K562 (cell line): Measurements from ENCODE around the gene TTBK1. TPM values are rescaled to one million over a fixed set of nuclear protein-coding genes. Genes with fewer than 3 reads are reported as not detected.

ENCODE experiments used
- ATAC-seq: fragments of 200-7000 bp; cut with Tn5 transposase; 3 replicates; pipeline ENCODE4 v1.9.1; 2020; ENCODE audit warnings: moderate library complexity
- BruUV-seq: library from RNA; stranded (reverse); fragments of 400-500 nt; replicated peaks from 2 replicates; lab custom pipeline; 2021; lab: Mats Ljungman, UMichigan
- CTCF ChIA-PET: fragments of 300-600 bp; formaldehyde crosslinking; extraction: SDS; loops from one replicate; lab custom pipeline; 2021; ENCODE audit warnings: low intra/inter-chr PET ratio; lab: Yijun Ruan, JAX
- POLR2A ChIA-PET: fragments of 300-600, 350-650 bp; sonication (Branson Sonifier 250); formaldehyde crosslinking; extraction: SDS; loops from one replicate; lab custom pipeline; 2021; ENCODE audit warnings: antibody characterized with exemption, inconsistent platforms; lab: Yijun Ruan, JAX
- DNase-seq, 4 experiments: peaks; one replicate each; pipeline versions ENCODE4 v3.0.0 to v3.0.0-alpha.2; 2011 to 2018; ENCODE audit warnings: low spot score in 3 of 4, mixed read lengths in 3 of 4; ENCODE audit errors: extremely low read depth in 1 of 4
- FAIRE-seq: peaks from 2 replicates; lab custom pipeline; 2011; peaks lifted over from hg19 to GRCh38; lab: Jason Lieb, UNC
- H2AFZ ChIP-seq: 2 replicates; pipeline ENCODE4 v1.6.0; 2011; ENCODE audit warnings: low read depth, low read length, control low read depth, inconsistent platforms
- H3K27ac ChIP-seq: fragments of 200-600 bp; 3 replicates; pipeline ENCODE4 v1.8.0; 2011; ENCODE audit warnings: low read depth, mild to moderate bottlenecking, control low read depth, inconsistent platforms, low read length, moderate library complexity, mixed read lengths; ENCODE audit errors: extremely low read depth
- H3K27me3 ChIP-seq, 2 experiments: fragments of 300-600 bp in 1 of 2; 2 replicates in 1 of 2; 3 replicates in 1 of 2; pipeline versions ENCODE4 v1.6.0 to v1.8.0; 2011; ENCODE audit warnings: inconsistent platforms in 2 of 2, low read length in 2 of 2, mild to moderate bottlenecking in 1 of 2, mixed read lengths in 1 of 2, moderate library complexity in 1 of 2; ENCODE audit not compliant: control insufficient read depth in 2 of 2, insufficient read depth in 2 of 2
- H3K36me3 ChIP-seq: fragments of 300-600 bp; 3 replicates; pipeline ENCODE4 v1.8.0; 2011; ENCODE audit warnings: mild to moderate bottlenecking, low read length, inconsistent platforms; ENCODE audit not compliant: control insufficient read depth, insufficient read depth
- H3K4me1 ChIP-seq, 2 experiments: fragments of 200-600 bp in 1 of 2; replicated peaks in 1 of 2; 2 replicates in 1 of 2; 3 replicates in 1 of 2; pipeline versions ENCODE4 v1.5.1 to v1.8.0; 2011; ENCODE audit warnings: inconsistent platforms in 2 of 2, low read length in 2 of 2, mild to moderate bottlenecking in 1 of 2, mixed read lengths in 1 of 2, moderate library complexity in 1 of 2; ENCODE audit not compliant: control insufficient read depth in 2 of 2, insufficient read depth in 2 of 2
- H3K4me2 ChIP-seq: 2 replicates; pipeline ENCODE4 v1.6.1; 2011; ENCODE audit warnings: low read length, control low read depth, inconsistent platforms, mixed read lengths; ENCODE audit not compliant: insufficient read depth
- H3K4me3 ChIP-seq: fragments of 200-600 bp; sonication (generic), shearing (Covaris generic); 2 replicates; pipeline ENCODE4 v1.5.1; 2016; ENCODE audit warnings: control low read depth, inconsistent platforms
- H3K79me2 ChIP-seq: fragments of 200-600 bp; 3 replicates; pipeline ENCODE4 v1.8.0; 2011; ENCODE audit warnings: low read length, inconsistent platforms; ENCODE audit not compliant: control insufficient read depth, insufficient read depth
- H3K9ac ChIP-seq, 2 experiments: 2 replicates each; pipeline versions ENCODE4 v1.6.0 to v1.6.1; 2011; ENCODE audit warnings: low read depth in 2 of 2, low read length in 2 of 2, control low read depth in 1 of 2, inconsistent platforms in 1 of 2, mild to moderate bottlenecking in 1 of 2, mixed read lengths in 1 of 2; ENCODE audit not compliant: insufficient read depth in 1 of 2
- H3K9me1 ChIP-seq: one replicate; pipeline ENCODE4 v1.6.0; 2011; ENCODE audit warnings: inconsistent platforms, mild to moderate bottlenecking, low read length, moderate library complexity; ENCODE audit not compliant: control insufficient read depth, insufficient read depth
- H3K9me3 ChIP-seq: replicated peaks from 2 replicates; pipeline ENCODE4 v1.5.1; 2011; ENCODE audit warnings: low read depth, low read length, inconsistent platforms; ENCODE audit not compliant: control insufficient read depth, insufficient read depth
- H4K20me1 ChIP-seq: replicated peaks from 2 replicates; pipeline ENCODE4 v1.6.1; 2011; ENCODE audit warnings: low read length, inconsistent platforms, mixed read lengths; ENCODE audit not compliant: control insufficient read depth, insufficient read depth
- ARID1B ChIP-seq: fragments of 450-650 bp; IDR thresholded peaks from 2 replicates; pipeline ENCODE4 v1.6.1; 2016; ENCODE audit warnings: antibody characterized with exemption, mild to moderate bottlenecking, inconsistent platforms
- CBFA2T2 ChIP-seq: fragments of 450-650 bp; conservative IDR thresholded peaks from 2 replicates; pipeline ENCODE4 v1.6.1; 2017; ENCODE audit warnings: mild to moderate bottlenecking
- CBFB ChIP-seq: sonication (generic); formaldehyde crosslinking; IDR thresholded peaks from 2 replicates; pipeline ENCODE4 v1.4.0; 2020; ENCODE audit warnings: mild to moderate bottlenecking, missing genetic modification reagents
- CSDE1 ChIP-seq, 2 experiments: fragments of 450-650 bp; IDR thresholded peaks; 2 replicates each; pipeline ENCODE4 v1.6.1; 2016; ENCODE audit warnings: mild to moderate bottlenecking in 1 of 2
- FOXJ3 ChIP-seq: sonication (generic); formaldehyde crosslinking; IDR thresholded peaks from 2 replicates; pipeline ENCODE4 v1.4.0; 2020; ENCODE audit warnings: mild to moderate bottlenecking, missing genetic modification reagents
- FOXK2 ChIP-seq, 2 experiments: fragments of 450-650 bp; IDR thresholded peaks in 1 of 2; conservative IDR thresholded peaks in 1 of 2; 2 replicates each; pipeline ENCODE4 v1.6.1; 2016; ENCODE audit warnings: low read depth in 2 of 2, mild to moderate bottlenecking in 1 of 2
- ILF3 ChIP-seq: fragments of 450-650 bp; IDR thresholded peaks from 2 replicates; pipeline ENCODE4 v1.6.1; 2018; ENCODE audit warnings: antibody characterized with exemption, mild to moderate bottlenecking, moderate library complexity, borderline replicate concordance
- KAT7 ChIP-seq: sonication (generic); formaldehyde crosslinking; IDR thresholded peaks from 2 replicates; pipeline ENCODE4 v1.8.0; 2022; ENCODE audit warnings: missing genetic modification reagents, mild to moderate bottlenecking, borderline replicate concordance
- KAT8 ChIP-seq: fragments of 450-650 bp; IDR thresholded peaks from 2 replicates; pipeline ENCODE4 v1.6.1; 2016; ENCODE audit warnings: low read depth, mild to moderate bottlenecking
- LEF1 ChIP-seq: fragments of 450-650 bp; IDR thresholded peaks from 2 replicates; pipeline ENCODE4 v1.6.1; 2016; ENCODE audit warnings: mild to moderate bottlenecking
- MAFK ChIP-seq: IDR thresholded peaks from 2 replicates; pipeline ENCODE4 v1.6.1; 2011; ENCODE audit warnings: low read length, improper control_type of control experiment
- NFATC3 ChIP-seq: fragments of 450-650 bp; IDR thresholded peaks from 2 replicates; pipeline ENCODE4 v1.6.1; 2017; ENCODE audit warnings: mild to moderate bottlenecking
- NRF1 ChIP-seq, 2 experiments: fragments of 450-650 bp; IDR thresholded peaks in 1 of 2; conservative IDR thresholded peaks in 1 of 2; 2 replicates each; pipeline ENCODE4 v1.6.1; 2014; ENCODE audit warnings: mild to moderate bottlenecking in 2 of 2
- POLR2A ChIP-seq: fragments of 450-650 bp; conservative IDR thresholded peaks from 2 replicates; pipeline ENCODE4 v1.6.1; 2016
- PURB ChIP-seq: sonication (generic); formaldehyde crosslinking; IDR thresholded peaks from 2 replicates; pipeline ENCODE4 v1.9.0; 2021; ENCODE audit warnings: low read depth, mild to moderate bottlenecking, missing genetic modification reagents
- RFX7 ChIP-seq: fragments of 250-450 bp; sonication (Bioruptor Pico); IDR thresholded peaks from 2 replicates; pipeline ENCODE4 v1.5.1; 2021; ENCODE audit warnings: mild to moderate bottlenecking
- SAFB ChIP-seq: fragments of 200-400 bp; formaldehyde crosslinking; IDR thresholded peaks from 2 replicates; pipeline ENCODE4 v1.6.1; 2017; ENCODE audit warnings: low read depth, low read length, borderline replicate concordance
- TAL1 ChIP-seq: fragments of 450-650 bp; IDR thresholded peaks from 2 replicates; pipeline ENCODE4 v1.6.1; 2016; ENCODE audit warnings: mild to moderate bottlenecking
- TGIF2 ChIP-seq: sonication (generic); formaldehyde crosslinking; IDR thresholded peaks from 2 replicates; pipeline ENCODE4 v1.8.1; 2022; ENCODE audit warnings: mild to moderate bottlenecking, missing genetic modification reagents, moderate library complexity
- WHSC1 ChIP-seq: IDR thresholded peaks from one replicate; pipeline ENCODE4 v1.6.1; 2012; ENCODE audit warnings: low read length, control low read depth, inconsistent platforms
- WGBS: fragments of 100-300 bp; shearing (Covaris generic); methylation state at CpG from one replicate; pipeline ENCODE4 v1.1.6; 2016; ENCODE audit warnings: low coverage, mixed read lengths; ENCODE audit not compliant: insufficient coverage; ENCODE audit errors: missing lambda C conversion rate; 5-methylcytosine and 5-hydroxymethylcytosine counted together
- in situ Hi-C: fragments of 300-500 bp; cut with MboI; formaldehyde crosslinking; loops from 4 replicates; pipeline ENCODE4 v1.15.0; 2018; ENCODE audit warnings: inconsistent platforms, mixed read lengths
- intact Hi-C: fragments of 100-400 bp; cut with micrococcal nuclease; formaldehyde crosslinking; loops from 2 replicates; pipeline ENCODE4 v1.14.2; 2022
- polyA plus RNA-seq, 8 experiments: library from polyadenylated mRNA; depleted of rRNA in 4 of 8; stranded (reverse) in 5 of 8; unstranded in 3 of 8; fragments of >200 nt; fragmentation: Nextera tagmentation in 2 of 8; fragmentation: Illumina TruSeq in 1 of 8; extraction: Ambion mirVana in 2 of 8; extraction: Trizol in 1 of 8; gene quantifications; 2 replicates each; pipeline versions ENCODE4 v1.2.1 to v1.2.3, GENCODE V29; 2011 to 2014; ENCODE audit warnings: inconsistent platforms in 1 of 8, missing spikeins in 1 of 8
- total RNA-seq, 7 experiments: library from RNA; depleted of rRNA in 6 of 7; stranded (reverse); fragments of >200 nt in 6 of 7; fragmentation: Illumina TruSeq in 2 of 7; extraction: Trizol in 2 of 7; gene quantifications; 2 replicates each; pipeline versions ENCODE4 v1.2.1 to v1.2.3, GENCODE V29; 2011 to 2021; ENCODE audit warnings: low replicate concordance in 1 of 7
- TF ChIP-seq, protein P1 (sequence below): sonication (generic); formaldehyde crosslinking; IDR thresholded peaks from 2 replicates; pipeline ENCODE4 v1.8.0; 2022; ENCODE audit warnings: mild to moderate bottlenecking, missing genetic modification reagents
- TF ChIP-seq, protein P2 (sequence below): fragments of 200-800 bp; sonication (Bioruptor generic); IDR thresholded peaks from 2 replicates; pipeline ENCODE4 v1.6.1; 2017; ENCODE audit warnings: missing genetic modification characterization, missing compliant biosample characterization

TTBK1 gene
- total and polyA plus RNA-seq, 9 of the 15 experiments (the other 6 are each of a cell fraction or from before 2014, with no cell fraction given), result not detected

DNA sequence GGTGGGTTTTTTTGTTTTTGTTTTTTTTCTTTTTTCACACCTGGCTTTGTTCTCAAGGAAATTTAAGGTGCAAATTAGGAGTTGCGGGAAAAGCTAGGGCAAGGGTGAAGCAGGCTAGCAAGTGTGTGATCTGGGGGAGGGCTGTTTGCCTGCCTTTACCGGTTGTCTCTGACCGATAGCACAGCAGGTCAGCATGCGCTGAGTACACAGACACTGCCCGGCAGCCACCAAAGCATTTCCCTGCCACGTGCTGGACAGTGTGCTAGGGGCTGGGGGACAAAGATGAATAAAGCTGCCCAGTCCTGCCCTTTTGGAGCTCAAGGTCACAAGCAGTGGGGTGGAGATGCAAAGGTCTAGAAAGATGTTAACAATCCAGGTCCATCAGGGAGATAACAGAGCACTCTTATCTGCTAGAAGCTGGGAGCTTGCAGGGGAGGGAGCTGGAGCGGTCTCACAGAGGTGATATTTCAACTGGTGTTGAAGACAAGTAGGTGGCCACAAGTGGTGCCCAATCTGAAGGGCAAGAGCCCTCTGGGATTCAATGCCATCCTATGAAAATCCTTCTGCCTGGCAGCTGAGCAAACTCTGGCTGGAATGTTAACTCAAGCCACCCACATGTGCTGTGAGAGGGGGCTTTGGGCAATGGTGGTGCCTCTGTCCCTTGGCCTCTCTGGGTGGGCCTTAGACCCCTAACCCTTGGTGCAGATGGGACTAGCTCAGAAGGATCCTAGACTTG lies 24.5 kb downstream of the TTBK1 start:
- BruUV-seq, result no TSS peak
- Histone ChIP-seq H2AFZ (peak overlapping the region; percentile 73), H3K9me3 (no peaks in the 10 kb centered on the region), H3K79me2 (no peaks in the 10 kb centered on the region), H3K36me3 (no peaks in the 10 kb centered on the region), H3K4me3 (no peak overlapping the region), H3K27ac (no peak overlapping the region), H3K9ac (peak overlapping the region; percentile 12 to 61; a peak in 3 of 4 replicates), H3K4me2 (peak overlapping the region; percentile 52), H3K27me3 (peaks cover 0 to 12% of the 10 kb centered on the region in 2 experiments; a peak in 3 of 5 replicates), H4K20me1 (peaks cover 10% of the 10 kb centered on the region; the same call in 1 of the 2 replicates), H3K4me1 (peaks cover 28 to 40% of the 10 kb centered on the region in 2 experiments), H3K9me1 (no peaks in the 10 kb centered on the region)
- CTCF ChIA-PET, result no interaction called here
- peak; percentile 74 for ATAC-seq
- 0% methylated on average over 7 of the region's 7 CpGs for WGBS
- in situ Hi-C loops (no loop called here), intact Hi-C loops (loop anchor here (10.0 kb wide), 2 partner anchors 363 to 807 kb away; no protein-coding TSS in a partner anchor)
- POLR2A ChIA-PET, result interaction anchor here (0.6 to 2.2 kb wide), 6 partner anchors 11 to 197 kb away, joined by 3 to 19 read pairs (median 3); no protein-coding TSS in a partner anchor
- peak; percentile 84 for FAIRE-seq
- peak; percentile 77 to 81 (median 79) for DNase-seq
- TF ChIP-seq NFATC3 (no peak), TAL1 (peak; percentile 54), RFX7 (no peak), LEF1 (peak; percentile 57; the same call in 1 of the 2 replicates), KAT8 (no peak), CBFA2T2 (peak; percentile 71), FOXK2 (conservative IDR thresholded peaks at IDR 0.05 in 1 of 2, IDR thresholded peaks at IDR 0.05 in 1 of 2; ENCODE audit: low read depth in 2 of 2) (peak; percentile 41 to 70; a peak in 3 of 4 replicates), KAT7 (CRISPR knock-in tag) (no peak), TGIF2 (CRISPR knock-in tag) (no peak), NRF1 (conservative IDR thresholded peaks at IDR 0.05 in 1 of 2, IDR thresholded peaks at IDR 0.05 in 1 of 2) (peak; percentile 54 to 60), SAFB (no peak), WHSC1 (no peak), FOXJ3 (CRISPR knock-in tag) (no peak), CBFB (CRISPR knock-in tag) (0 out of 2 replicates have a peak, but pooled peaks have one; percentile 70), PURB (CRISPR knock-in tag) (no peak), MAFK (no peak), POLR2A (no peak), ARID1B (peak; percentile 87), ILF3 (no peak), CSDE1 (IDR thresholded peaks at IDR 0.05) (no peak)
- TF ChIP-seq, protein P1, sequence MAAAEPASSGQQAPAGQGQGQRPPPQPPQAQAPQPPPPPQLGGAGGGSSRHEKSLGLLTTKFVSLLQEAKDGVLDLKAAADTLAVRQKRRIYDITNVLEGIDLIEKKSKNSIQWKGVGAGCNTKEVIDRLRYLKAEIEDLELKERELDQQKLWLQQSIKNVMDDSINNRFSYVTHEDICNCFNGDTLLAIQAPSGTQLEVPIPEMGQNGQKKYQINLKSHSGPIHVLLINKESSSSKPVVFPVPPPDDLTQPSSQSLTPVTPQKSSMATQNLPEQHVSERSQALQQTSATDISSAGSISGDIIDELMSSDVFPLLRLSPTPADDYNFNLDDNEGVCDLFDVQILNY (CRISPR knock-in tag), result no peak
- TF ChIP-seq, protein P2, sequence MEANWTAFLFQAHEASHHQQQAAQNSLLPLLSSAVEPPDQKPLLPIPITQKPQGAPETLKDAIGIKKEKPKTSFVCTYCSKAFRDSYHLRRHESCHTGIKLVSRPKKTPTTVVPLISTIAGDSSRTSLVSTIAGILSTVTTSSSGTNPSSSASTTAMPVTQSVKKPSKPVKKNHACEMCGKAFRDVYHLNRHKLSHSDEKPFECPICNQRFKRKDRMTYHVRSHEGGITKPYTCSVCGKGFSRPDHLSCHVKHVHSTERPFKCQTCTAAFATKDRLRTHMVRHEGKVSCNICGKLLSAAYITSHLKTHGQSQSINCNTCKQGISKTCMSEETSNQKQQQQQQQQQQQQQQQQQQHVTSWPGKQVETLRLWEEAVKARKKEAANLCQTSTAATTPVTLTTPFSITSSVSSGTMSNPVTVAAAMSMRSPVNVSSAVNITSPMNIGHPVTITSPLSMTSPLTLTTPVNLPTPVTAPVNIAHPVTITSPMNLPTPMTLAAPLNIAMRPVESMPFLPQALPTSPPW (CRISPR knock-in tag), result peak; percentile 42; the same call in 1 of the 2 replicates
